ENCODE data around the gene CLDND2. TPM values are rescaled to one million over a fixed set of nuclear protein-coding genes. Genes with fewer than 3 reads are reported as not detected.

Gene CLDND2
- total RNA-seq, 1 donor from 2014 or later, result 0.84 TPM

DNA sequence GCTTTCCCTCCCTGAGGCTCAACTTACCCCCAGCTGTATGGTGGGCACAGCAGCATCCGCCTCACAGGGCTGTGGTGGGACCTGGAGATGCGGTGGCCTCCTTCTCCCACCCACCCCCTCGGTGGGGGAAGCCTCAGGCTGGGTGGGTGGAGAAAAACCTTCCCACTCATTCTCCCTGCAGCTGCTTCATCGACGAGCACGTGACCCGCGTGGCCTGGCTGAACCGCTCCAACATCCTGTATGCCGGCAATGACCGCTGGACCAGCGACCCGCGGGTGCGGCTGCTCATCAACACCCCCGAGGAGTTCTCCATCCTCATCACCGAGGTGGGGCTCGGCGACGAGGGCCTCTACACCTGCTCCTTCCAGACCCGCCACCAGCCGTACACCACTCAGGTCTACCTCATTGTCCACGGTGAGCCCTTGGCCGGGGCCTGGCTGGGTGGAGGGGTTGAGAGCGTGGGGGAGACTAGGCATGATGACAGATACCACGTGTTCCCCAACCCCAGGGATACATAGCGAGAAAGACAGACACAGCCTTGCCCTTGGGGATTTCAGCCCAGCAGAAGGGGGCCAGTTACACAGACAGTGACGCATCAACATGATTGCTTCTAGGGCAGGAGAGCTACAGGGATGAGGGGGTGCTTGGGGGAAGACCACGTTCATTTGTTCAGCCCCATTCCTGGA, 45.2 kb downstream of the CLDND2 start:
- Mint-ChIP-seq H3K27me3 (ENCODE audit: low read depth) (peaks cover 14% of the 10 kb centered on the region), H3K9me3 (peaks cover 2% of the 10 kb centered on the region), H3K4me1 (peaks cover 10% of the 10 kb centered on the region), H3K4me3 (no peak overlapping the region), H3K27ac (ENCODE audit: unreplicated experiment) (no peak overlapping the region), H3K36me3 (ENCODE audit: low read depth) (peaks cover 5% of the 10 kb centered on the region)
- TF ChIP-seq, protein P1, sequence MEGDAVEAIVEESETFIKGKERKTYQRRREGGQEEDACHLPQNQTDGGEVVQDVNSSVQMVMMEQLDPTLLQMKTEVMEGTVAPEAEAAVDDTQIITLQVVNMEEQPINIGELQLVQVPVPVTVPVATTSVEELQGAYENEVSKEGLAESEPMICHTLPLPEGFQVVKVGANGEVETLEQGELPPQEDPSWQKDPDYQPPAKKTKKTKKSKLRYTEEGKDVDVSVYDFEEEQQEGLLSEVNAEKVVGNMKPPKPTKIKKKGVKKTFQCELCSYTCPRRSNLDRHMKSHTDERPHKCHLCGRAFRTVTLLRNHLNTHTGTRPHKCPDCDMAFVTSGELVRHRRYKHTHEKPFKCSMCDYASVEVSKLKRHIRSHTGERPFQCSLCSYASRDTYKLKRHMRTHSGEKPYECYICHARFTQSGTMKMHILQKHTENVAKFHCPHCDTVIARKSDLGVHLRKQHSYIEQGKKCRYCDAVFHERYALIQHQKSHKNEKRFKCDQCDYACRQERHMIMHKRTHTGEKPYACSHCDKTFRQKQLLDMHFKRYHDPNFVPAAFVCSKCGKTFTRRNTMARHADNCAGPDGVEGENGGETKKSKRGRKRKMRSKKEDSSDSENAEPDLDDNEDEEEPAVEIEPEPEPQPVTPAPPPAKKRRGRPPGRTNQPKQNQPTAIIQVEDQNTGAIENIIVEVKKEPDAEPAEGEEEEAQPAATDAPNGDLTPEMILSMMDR (conservative IDR thresholded peaks at IDR 0.05), result no peak
- no peak for DNase-seq (ENCODE audit: low read depth, low spot score)

DNA sequence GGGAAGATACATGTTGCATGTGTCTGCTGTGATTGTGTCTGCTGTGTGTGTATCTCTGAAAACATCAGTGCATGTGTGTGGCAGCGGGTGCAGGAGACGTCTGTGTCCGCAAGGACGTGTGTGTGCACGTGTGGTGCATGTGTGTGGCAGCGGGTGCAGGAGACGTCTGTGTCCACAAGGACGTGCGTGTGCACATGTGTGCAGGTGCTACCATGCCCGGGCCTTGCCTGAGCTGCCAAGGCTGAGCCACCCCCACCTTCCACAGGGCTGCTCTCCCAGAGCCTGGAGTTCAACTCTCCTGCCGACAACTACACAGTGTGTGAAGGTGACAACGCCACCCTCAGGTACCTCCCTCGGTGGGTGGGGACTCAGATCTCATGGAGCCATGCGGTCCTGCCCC, 47.0 kb downstream of the CLDND2 start:
- Mint-ChIP-seq H3K36me3 (ENCODE audit: low read depth) (peaks cover 3% of the 10 kb centered on the region), H3K27ac (ENCODE audit: unreplicated experiment) (no peak overlapping the region), H3K4me1 (peaks cover 6% of the 10 kb centered on the region), H3K9me3 (no peaks in the 10 kb centered on the region), H3K27me3 (ENCODE audit: low read depth) (peaks cover 14% of the 10 kb centered on the region), H3K4me3 (no peak overlapping the region)
- DNase-seq (ENCODE audit: low read depth, low spot score), result no peak
- TF ChIP-seq, protein P1 (conservative IDR thresholded peaks at IDR 0.05), result no peak

GRCh38 chr19:51320280-51320657, 48.5 kb downstream of the CLDND2 start:
- no peak for DNase-seq (ENCODE audit: low read depth, low spot score)
- Mint-ChIP-seq H3K4me1 (peaks cover 6% of the 10 kb centered on the region), H3K9me3 (no peaks in the 10 kb centered on the region), H3K36me3 (ENCODE audit: low read depth) (no peaks in the 10 kb centered on the region), H3K4me3 (no peak overlapping the region), H3K27ac (ENCODE audit: unreplicated experiment) (no peak overlapping the region), H3K27me3 (ENCODE audit: low read depth) (peaks cover 14% of the 10 kb centered on the region)
- TF ChIP-seq, protein P1 (conservative IDR thresholded peaks at IDR 0.05), result no peak

DNA sequence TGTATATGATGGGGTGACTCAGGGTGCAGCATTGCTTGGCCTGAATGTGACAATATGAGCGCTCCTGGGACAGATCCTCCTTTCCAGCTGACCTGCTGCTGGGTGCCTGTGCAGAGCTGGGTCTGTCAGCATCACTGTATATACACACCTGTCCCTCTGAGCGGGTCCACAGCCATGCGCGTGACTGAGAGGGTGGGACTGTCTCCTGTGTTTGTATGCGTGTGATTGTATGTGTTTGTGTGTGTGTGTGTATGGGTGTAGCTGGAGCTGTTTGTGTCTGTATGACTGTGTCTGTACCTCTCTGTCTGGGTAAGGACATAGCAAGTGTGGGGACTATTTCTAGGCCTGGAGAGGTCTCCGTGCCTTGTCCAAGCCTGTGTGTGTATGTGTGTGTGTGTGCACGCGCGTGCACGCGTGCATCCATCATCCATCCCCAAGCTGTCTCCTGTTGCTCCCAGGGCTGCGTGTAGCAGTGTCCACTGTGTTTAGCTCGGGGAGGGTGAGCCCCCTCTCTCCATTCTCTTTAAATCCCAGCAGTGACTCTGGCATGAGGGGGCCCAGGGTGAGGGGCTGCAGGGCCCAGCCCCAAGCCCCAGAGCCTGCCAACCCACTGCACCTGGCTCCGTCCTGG, 49.0 kb downstream of the CLDND2 start:
- Mint-ChIP-seq H3K4me3 (no peak overlapping the region), H3K36me3 (ENCODE audit: low read depth) (peaks cover under 1% of the 10 kb centered on the region), H3K9me3 (peaks cover 2% of the 10 kb centered on the region), H3K27me3 (ENCODE audit: low read depth) (peaks cover 15% of the 10 kb centered on the region), H3K27ac (ENCODE audit: unreplicated experiment) (no peak overlapping the region), H3K4me1 (peaks cover 6% of the 10 kb centered on the region)
- DNase-seq (ENCODE audit: low read depth, low spot score), result no peak
- TF ChIP-seq, protein P1 (conservative IDR thresholded peaks at IDR 0.05), result no peak

- TF ChIP-seq, protein P1 (conservative IDR thresholded peaks at IDR 0.05), result no peak
- H3K27ac Mint-ChIP-seq (ENCODE audit: unreplicated experiment), result peak overlapping the region; percentile 51
- peaks cover 19% of the 10 kb centered on the region for H3K27me3 Mint-ChIP-seq (ENCODE audit: low read depth)
- no peak overlapping the region for H3K4me3 Mint-ChIP-seq
- H3K4me1 Mint-ChIP-seq, result peaks cover 6% of the 10 kb centered on the region
- H3K9me3 Mint-ChIP-seq, result peaks cover 4% of the 10 kb centered on the region
- no peak for DNase-seq (ENCODE audit: low read depth, low spot score)
- H3K36me3 Mint-ChIP-seq (ENCODE audit: low read depth), result peaks cover 3% of the 10 kb centered on the region
Observed at GRCh38 chr19:51318687-51319648, 49.8 kb downstream of the CLDND2 start.

All from neural crest cell (in vitro differentiated cells).